Activated CD4-positive, alpha-beta T cell treated with anti-CD3 and anti-CD28 coated beads, Interleukin-2, amount 50 U/mL, for 4 hours (primary cell): ENCODE data around the gene DNAL4.

Experiments used
- DNase-seq, 2 experiments: peaks; one replicate each; pipeline ENCODE4 v3.0.0-alpha.2; 2020

The DNAL4 gene

DNA sequence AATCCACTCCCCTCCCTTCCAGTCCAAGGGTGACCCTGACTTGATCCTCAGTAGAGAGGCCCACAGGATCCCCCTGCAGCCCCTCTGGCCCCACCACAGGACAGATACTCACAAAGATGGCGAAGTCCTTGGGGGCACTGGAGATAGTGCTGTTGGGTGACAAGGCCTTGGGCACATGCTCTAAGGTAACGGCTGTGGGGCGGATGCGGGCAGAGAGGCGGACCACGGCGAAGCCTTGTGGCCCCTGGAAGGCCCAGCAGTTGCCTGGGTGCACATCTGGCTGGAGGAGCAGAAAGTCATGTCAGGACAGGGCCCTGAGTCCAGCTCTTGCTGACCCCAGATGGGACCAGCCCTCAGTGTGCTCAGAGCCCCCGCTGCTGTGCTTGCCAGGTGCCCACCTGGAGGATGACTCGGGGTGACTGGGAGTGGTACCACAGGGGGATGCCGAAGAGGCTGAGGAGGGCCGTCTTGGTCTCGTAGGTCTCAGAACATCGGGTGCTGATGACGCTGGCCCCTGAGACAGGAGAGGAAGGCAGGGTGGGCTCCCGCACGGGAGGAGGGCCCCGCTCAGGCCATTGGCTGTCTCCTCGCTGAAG, 55.4 kb downstream of the DNAL4 start:
- DNase-seq: no peak

GRCh38 chr22:38737302-38738060, 56.5 kb downstream of the DNAL4 start:
- no peak for DNase-seq

- no peak for DNase-seq
These were observed 57.7 kb downstream of the DNAL4 start for GRCh38 chr22:38736257-38736570.

DNA sequence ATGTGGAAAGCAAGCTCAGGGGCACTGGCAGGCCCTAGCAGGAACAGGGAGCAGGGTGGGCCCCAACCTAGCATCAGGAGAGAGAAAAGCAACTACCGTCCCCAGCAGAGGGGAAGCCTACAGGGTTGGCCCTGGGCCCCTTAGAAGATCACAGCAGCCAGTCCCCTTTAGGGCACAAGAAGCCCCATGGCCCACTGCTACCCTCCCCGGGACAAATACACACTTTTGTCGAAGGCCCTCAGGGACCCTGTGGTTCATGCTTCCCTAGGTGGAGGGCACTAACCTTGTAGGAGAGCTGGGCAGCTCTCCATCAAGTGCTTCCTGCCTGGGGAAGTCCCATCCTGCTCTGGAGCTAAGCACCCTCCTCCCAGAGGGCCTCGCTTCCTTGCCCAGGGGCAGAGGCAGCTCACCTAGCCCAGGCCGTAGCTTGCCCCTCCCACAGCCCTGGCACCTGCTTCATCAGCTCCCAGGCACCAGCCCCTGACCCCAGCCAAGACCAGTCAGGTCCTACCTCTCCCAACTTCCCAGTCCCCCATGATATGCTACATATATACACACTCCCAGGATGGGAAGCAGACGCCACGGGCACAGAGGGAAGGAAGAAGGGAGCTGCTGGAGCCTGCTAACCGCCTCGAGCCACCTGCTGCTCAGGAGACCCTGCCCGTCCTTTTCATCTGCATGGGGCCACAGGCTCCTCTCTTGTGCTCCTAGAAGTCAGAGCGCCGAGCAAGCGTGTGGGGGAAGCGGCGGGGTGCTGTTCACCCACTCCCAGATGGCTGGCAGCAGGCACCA, 58.3 kb downstream of the DNAL4 start:
- DNase-seq: no peak

GRCh38 chr22:38735126-38735464, 58.8 kb downstream of the DNAL4 start:
- no peak for DNase-seq

GRCh38 chr22:38734421-38735100, 59.4 kb downstream of the DNAL4 start:
- DNase-seq: no peak

DNA sequence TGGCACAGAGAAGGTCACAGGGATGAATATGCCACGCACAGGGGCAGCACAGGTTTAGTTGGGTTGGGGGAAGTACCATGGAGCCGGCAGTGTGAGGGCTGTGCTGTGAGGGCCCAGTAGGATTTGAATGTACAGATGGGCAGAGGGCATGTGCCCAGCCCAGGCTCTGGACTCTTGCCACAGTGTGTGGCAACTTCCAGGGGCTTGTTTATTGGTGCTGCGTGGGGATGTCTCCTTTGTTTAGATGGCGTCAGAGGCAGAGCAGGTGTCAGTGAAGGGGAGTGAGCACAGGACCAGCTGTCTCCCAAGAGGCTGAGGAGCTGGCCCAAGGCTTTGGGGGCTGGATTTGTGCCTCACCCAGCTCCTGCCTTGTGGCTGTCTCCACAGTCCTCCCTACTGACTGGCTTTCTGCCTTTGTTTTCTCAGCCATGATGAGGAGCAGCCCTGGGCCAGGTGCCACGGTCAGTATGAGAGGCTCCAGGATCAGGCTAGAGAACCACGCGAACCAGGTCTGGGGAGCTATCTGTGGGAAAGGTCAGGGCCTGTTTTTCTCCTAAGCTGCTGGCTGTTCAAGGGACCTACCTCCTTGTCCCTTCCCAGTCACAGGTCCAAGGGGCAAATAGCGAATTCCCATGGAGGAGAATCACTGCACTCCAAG, 60.1 kb downstream of the DNAL4 start:
- DNase-seq: no peak

GRCh38 chr22:38733329-38733723, 60.6 kb downstream of the DNAL4 start:
- peak in 1 of 2 experiments; percentile 41 for DNase-seq

DNA sequence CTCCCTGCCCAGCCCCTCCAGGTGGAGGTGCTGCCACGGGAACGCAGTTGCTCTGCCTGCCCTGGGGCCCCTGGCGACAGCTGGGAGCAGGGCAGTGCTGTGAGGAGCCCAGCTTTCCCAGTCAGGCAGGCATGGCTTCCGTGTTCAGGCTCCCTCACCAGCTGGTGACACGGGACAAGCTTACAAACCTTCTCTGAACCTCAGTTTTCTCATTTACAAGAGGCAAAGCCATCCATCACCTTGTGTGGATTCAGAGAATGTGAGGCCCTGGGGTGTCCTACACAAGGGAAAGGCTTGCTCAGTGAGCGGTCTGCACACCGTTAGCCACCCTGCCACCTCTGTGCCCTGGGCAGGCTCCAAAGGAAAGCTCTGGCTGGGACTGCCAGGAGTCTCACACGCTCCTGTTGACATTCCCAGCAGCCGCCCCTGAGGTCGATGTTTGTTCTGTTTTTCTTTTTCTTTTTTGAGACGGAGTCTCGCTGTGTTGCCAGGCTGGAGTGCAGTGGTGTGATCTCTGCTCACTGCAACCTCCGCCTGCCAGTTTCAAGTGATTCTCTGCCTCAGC, 61.6 kb downstream of the DNAL4 start:
- no peak for DNase-seq

- DNase-seq: no peak
These were observed 62.2 kb downstream of the DNAL4 start for GRCh38 chr22:38731703-38732161.

DNA sequence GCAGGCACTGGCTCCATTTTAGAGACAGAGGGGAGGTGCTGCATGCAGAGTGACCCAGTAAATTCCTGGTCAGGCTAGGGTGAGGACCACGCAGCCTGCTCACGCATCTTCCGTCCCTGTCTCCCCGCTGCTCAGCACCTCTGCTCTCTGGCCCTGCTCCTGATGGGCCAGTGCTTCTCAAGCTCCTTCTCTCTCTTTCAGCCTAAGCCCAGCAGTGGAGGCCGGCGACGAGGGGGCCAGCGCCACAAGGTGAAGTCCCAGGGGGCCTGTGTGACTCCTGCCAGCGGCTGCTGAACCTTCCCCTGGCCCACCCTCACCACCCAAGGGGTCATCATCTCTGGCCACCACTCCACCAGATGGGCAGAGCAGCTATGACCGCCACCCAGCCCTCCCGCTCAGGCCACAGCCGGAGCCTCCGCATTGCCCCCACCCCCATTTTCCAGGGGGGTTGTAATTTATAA, 63.5 kb downstream of the DNAL4 start:
- DNase-seq: no peak

DNA sequence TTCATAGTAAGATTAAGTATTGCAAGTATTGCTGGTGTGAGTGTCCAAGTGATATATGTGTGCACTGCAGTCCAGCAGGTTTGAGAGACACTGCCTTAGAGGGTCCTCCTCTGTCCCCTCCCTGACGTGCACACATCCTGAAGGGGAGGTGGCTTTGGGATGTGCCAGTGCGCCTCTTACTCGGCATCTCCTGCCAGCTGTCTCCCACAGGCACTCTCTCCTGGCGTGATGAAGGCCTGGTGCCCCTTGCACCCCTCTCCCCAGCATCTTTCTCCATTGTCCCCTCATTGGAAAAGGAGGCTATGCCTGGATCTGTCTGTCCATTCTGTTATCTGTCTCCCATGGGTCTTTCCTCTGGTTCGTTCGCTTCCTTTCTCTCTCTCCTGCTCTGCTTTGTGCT, 64.0 kb downstream of the DNAL4 start:
- DNase-seq: no peak

- DNase-seq: no peak
These were observed 64.8 kb downstream of the DNAL4 start for GRCh38 chr22:38728871-38729796.
